NCI-H2029 (cell line): ENCODE results near the gene UBXN11.
A peak's percentile ranks its signal among the peaks of the same experiment; 100 is the strongest.
"Not testable (repeated sequence)": the region's sequence is repeated elsewhere in the genome, so short reads cannot be mapped to it uniquely, and the experiment has no call there.

ENCODE experiments used
- DNase-seq: peaks from one replicate; lab custom pipeline; 2025; lab: John Stamatoyannopoulos, UW

UBXN11 gene

DNA sequence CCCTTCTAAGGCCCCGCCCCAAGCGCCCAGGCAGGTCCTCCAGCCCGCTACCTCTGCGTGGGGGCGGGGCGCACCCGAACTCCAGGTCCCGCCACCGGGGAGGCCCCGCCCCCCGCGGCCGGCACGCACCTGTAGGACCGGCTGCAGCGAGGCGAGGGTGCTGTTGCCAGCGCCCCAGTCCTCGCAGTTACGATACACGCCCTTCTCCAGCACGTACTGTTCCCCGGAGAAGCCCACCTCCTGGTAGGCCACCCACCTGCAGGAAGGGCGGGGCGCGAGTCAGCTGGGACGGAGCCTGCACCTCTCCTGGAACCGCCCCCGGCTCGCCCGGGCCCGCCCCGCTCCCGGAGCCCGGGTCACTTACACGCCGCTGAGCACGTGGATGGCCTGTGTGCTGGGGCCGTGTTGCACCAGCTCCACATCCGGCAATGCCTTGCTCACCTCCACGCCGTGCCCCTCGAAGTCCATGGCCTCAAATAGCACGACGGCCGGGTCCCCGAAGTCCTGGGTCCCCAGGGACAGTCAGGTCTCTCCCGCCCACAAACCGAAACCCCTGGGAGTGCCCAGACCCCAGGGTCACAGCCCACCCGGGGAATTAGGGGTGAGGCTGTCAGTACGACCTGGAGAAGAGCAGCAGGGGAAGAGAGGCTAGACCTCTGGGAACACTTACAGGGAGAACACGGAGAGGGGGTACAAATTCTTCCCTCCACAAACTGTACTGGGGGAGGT lies 30.2 kb upstream of the UBXN11 start:
- peak; percentile 80 for DNase-seq

DNA sequence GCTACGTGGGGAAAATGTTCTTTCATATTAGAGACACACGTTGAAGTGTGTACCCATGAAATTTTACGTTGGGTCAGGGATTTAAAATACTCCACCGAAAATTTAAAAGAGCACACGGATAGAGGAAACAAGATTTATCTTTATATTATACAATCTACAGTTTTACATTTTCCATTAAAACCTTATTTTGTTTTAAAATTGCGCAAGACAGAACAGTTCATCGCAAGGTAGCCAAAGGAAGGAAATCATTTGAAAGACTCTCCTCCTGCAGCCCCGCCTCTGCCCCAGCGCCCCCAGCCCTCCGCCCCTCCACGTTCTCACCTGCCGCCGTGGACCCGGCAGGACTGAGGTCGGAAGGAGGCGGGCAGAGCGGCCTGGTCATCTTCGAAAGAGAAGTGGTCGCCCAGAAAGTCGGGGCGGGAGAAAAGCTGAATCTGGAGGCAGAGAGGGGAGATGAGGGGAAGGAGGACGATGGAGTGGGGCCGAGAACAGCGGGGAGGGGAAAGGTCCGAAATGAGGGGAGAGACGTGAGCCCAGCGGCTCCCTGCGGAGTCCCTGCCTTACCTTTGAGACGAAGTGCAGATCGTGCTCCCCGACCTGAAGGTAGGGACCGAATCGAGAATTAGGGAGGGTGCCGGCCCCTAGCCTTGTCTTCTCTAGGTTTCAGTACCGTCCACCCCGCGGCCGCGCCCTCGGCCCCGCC lies 29.5 kb upstream of the UBXN11 start:
- no peak for DNase-seq

DNA sequence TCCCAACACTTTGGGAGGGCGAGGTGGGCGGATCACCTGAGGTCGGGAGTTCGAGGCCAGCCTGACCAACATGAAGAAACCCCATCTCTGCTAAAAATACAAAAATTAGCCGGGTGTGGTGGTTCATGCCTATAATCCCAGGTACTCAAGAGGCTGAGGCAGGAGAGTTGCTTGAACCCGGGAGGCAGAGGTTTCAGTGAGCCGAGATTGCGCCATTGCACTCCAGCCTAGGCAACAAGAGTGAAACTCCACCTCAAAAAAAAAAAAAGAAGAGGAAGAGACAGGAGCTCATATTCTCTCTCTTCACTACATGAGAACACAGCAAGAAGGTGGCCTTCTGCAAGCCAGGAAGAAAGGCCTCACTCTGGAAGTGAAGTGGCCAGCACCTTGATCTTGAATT lies 26.9 kb upstream of the UBXN11 start:
- not testable (repeated sequence) for DNase-seq

DNA sequence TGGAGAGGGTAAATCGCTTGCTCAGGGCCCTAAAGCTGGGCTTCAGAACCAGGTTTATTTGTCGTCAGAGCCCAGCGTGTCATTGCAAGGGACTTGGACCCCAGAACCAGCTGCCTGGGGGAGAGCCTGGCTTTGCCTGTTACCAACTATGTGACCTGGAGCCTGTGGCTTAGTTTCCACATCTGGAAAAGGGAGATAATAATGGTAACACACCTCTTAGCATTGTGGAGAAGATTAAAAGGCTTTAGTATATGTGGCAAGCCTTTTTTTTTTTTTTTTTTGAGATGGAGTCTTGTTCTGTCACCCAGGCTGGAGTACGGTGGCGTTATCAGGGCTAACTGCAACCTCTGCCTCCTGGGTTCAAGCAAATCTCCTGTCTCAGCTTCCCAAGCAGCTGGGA lies 23.8 kb upstream of the UBXN11 start:
- DNase-seq, result no peak

DNA sequence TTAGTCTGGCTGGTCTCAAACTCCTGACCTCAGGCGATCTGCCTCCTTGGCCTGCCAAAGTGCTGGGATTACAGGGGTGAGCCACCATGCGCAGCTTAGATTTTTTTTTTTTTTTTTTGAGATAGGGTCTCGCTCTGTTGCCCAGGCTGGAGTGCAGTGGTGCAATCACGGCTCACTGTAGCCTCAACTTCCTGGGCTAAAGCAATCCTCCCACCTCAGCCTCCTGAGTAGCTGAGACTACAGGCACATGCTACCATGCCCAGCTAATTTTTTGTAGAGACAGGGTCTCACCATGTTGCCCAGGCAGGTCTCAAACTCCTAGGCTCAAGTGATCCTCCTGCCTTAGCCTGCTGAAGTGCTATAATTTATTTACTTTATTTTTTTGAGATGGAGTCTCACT lies 22.9 kb upstream of the UBXN11 start:
- not testable (repeated sequence) for DNase-seq

DNA sequence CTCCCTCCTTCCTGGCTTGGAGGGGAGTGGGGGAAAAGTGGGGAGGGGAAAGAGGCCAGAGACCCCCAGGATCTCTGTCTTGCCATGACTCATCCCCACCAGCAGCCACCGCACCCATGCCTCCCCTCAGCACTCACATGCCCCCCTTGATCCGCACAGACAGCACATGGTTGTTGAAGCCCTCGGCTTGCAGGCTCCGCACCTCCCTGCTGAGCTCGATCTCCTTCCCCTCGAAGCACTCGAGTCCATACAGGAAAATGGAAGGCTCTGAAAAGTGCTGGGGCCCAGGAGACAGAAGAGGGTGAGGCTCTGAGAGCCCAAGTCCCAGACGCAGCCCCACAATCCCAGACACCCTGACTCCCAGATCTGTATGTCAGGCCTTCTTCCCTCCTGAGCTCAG lies 22.2 kb upstream of the UBXN11 start:
- DNase-seq, result no peak

DNA sequence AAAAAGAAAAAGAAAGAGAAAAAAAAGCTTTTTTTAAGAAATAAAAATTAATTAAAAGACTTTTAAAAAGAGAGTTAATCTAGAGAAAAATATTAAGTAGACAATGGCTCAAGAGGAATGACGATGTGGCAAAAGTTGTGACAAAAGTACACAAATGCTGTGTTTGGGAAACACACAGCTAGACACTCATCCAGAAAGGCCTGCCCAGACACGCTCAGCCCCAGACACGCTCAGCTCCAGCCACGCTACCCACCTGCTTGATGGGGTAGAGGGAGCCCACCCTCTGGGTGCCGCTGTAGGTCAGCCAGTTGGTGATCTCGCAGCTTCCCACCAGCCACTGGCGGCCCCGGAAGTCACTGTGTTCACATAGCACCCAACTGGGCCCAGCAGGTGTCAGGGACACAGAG lies 21.5 kb upstream of the UBXN11 start:
- DNase-seq, result no peak

DNA sequence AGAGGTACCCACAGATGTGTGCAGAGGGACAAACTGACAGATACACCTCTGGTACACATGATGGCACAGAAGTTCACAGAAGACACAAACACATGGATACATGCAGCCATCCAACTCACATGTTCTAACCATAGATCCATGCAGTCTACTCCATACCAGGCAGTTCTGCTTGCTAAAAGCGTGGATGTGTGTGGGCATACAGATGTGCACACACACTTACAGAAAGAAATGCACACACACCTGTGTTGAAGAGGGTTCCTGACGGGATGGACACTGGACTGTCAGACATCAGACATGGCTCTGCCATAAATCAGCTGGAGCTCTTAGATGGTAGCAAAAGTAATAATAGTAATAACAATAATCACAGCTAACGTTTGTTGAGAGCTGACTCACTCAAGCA lies 18.1 kb upstream of the UBXN11 start:
- DNase-seq, result no peak

DNA sequence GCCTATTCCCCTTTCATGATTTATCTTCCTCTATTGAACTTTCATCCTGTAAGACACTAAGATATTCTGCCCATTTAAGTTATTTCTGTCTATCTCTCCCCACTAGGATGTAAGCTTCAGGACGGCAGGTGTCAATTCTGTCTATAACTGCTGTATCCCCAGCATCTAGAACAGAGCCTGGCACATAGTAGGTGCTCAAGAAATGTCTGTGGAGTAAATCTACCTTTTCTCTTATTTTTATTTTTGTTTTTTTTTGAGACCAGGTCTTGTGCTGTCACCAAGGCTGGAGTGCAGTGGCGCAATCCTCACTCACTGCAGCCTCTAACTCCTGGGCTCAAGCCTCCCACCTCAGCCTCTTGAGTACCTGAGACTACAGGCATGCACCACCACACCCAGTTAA lies 16.9 kb upstream of the UBXN11 start:
- DNase-seq, result no peak

DNA sequence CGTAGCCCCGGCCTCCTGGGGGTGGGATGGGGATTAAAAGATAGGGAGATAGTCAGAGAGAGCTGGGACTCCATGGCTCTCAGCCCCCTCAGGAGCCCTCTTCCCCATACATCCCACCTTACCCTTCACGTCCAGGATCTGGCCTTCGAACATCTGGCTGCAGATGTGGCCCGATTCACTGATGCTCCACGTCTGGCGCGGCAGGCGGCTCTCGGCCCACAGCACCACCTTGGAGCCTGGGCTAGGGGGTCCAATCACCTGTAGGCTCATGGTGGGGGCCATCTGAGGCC lies 15.6 kb upstream of the UBXN11 start:
- no peak for DNase-seq

DNA sequence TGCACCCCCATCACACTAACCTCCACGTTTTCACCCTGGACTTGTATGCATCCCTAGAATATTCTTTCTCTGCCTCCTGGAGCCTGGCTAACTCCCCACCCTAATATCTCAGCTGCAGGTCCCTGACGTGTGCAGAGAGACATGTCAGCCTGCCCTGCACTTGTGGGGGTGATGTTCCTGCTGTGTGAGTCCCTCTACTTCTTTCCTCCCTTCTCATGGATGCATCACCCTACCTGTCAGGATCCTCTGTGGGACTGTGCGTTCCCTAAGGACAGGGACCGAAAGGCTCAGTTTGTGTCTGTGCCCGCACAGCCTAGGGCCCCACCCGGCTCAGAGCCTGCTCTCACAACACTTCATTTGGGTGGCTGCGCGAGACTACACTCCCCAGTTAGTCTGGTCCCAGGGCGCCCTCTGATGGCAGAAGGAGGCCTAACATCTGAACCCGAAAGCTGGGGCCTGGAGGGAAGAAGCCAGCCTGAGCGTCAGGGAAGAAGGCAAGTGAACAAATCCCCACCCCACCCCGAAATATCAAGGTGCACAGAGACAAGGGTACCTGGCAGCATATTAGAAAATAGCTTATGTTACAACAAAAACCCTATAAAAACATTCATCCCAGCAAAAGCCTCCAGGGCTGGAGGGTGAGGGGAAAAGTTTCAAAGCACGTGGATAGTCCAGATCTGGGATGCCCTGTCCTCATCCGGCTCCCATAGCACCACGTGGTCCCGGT lies 15.0 kb upstream of the UBXN11 start:
- peak; percentile 25 for DNase-seq

DNA sequence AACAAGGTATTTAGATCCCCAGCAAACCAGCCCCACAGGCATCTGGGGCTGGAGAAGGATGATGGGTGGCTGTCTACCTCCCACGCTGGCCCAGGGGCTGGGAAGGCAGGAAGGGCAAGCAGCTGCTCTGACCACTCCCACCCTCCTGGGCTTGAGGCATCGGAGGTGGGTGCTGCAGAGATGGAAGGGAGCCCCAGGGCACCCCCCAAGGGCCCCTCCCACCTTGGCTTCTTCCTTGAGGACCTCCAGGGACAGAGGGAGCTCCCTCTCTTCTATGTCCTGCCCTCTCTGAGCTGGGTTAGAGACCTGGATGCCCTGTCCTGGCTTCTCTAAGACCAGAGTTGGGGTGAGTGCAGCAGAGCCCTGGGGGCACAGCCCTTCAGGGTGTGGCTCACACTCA lies 14.5 kb upstream of the UBXN11 start:
- no peak for DNase-seq

DNA sequence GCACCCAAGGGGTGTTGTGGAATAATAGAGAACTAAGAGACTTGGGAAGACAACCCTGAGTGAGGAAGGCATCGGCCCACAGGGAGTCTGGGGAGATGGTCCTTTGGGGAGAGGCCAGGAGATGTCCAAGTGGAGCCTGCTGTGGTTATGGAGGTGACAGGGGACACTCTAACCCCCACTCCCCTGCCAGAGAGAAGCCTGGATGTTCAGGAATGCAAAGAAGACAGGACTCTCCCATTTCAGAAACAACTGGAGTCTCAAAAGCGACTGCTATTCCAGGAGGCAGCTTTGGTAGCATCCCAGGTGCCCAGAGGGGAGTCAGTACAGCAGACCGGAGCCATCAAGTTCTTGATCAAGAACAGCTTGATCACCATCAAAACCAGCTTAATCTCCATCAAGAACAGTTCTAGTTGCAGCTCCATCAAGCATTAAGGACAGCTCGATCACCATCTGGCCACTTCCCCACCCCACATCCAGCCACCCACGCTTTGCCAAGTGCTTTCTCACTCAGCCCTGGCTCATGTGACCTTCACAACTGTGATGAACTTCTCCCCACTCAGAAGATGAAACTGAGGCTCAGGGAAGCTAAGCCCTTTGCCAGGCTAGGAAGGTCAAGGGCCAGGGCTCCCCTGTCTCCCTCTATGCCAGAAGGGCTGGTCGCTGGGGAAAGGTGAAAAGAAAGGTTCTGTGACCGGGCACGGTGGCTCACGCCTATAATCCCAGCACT lies 12.1 kb upstream of the UBXN11 start:
- no peak for DNase-seq

DNA sequence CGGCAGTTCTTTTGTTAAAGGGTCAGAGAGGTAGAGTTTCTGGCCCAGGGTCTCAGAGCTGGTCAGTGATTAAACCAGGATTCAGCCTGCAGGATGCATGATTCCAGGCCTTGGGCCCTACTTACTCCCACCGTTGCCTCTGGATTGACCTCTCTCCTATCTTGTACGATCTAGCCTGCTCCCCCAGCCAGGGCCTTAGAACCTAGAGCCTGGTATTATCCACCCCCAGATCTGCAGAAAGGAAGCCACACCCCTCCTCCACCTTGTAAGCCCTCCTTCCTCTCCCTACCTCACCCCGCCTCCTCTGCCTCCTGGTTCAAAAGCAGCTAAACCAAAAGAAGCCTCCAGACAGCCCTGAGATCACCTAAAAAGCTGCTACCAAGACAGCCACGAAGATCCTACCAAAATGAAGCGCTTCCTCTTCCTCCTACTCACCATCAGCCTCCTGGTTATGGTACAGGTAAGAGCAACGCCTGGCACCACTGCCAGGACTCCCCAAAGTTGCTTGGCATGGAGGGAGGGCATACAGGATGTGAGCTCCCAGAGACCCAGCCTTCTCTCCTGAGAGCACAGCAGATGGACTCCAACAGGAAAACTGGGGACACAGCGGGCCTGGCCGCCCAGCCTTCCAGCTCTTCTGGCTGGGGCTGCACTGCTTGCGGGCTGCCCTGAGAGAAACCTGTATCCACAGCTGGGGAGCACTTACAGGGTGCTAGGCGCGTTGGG lies 11.3 kb upstream of the UBXN11 start, which contains the start of gene CD52:
Gene CD52, plus strand, starts transcription at position 347 of the 726 bp plus-strand sequence. Its CDS starts 60 bp downstream, at position 407.
- no peak for DNase-seq

DNA sequence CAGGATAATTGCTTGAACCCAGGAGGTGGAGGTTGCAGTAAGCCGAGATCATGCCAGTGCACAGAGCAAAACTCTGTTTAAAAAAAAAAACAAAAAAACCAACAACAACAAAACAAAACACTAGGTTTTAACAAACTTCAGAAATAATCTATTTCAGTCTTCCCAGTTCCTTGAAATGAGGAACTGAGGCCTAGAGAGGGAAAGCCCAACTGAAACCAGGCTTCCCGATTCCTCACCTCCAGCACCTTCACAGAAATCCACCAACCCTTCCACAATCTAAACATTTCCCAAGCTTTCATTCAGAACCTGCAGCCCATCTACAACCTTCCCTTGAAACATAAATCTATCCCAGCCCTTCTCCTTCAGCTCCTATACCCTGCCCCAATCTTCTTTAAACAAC lies 10.7 kb upstream of the UBXN11 start:
- no peak for DNase-seq

DNA sequence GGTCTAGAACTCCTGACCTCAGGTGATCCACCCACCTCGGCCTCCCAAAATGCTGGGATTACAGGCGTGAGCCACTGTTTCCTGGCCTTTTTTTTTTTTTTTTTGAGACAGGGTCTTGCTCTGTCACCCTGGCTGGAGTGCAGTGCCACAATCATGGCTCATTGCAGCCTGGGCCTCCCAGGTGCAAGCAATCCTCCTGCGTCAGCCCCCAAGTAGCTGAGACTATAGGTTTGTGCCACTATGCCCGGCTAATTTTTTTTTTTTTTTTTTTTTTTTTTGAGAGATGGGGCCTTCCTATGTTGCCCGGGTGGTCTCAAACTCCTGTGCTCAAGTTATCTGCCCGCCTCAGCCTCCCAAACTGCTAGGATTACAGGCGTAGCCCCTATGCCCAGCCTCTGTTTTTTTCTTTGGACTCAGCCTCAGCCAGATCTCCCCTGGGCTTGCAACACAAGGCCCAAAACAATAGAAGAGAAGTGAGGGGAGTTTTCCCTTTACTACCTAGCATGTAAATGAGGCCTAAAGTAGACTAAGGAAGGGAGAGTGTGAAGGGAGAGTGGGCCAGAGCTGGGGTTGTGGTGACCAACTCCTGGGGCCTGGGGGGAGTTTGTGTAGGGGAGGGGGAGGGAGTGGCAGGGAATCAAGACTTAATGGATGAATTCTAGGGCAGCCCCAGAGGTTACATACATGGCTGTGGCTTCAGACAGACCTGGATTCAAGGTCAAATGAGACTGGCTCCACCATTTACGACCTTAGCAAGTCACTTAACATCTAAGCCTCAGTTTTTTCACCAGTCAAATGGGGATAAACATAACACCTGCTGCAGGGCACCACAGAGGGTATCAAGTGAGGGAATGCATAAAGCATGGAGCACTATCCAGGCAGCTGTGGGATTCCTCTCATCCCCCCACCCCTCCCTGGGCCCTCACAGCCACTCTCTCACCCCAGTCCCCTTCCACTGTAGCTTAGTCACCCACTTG lies 9.7 kb upstream of the UBXN11 start:
- no peak for DNase-seq

DNA sequence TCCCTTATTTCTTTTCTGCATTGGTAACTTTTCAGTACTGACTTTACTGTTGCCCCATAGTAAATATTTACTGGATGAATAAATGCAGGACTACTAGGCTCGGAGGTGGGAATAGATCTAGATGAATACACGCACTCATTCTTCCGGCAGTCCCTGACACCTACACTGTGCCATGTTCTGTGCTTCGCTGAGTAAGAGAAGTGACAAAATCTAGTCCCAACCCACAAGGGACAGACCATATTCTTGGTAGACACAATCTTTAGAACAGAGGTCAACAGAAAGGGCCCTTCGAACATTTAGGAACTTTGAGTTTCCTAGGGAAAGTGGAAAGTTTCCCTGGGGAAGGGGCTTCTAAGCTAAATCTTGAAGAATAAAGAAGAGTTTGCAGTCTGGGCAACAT lies 8.1 kb upstream of the UBXN11 start:
- no peak for DNase-seq

DNA sequence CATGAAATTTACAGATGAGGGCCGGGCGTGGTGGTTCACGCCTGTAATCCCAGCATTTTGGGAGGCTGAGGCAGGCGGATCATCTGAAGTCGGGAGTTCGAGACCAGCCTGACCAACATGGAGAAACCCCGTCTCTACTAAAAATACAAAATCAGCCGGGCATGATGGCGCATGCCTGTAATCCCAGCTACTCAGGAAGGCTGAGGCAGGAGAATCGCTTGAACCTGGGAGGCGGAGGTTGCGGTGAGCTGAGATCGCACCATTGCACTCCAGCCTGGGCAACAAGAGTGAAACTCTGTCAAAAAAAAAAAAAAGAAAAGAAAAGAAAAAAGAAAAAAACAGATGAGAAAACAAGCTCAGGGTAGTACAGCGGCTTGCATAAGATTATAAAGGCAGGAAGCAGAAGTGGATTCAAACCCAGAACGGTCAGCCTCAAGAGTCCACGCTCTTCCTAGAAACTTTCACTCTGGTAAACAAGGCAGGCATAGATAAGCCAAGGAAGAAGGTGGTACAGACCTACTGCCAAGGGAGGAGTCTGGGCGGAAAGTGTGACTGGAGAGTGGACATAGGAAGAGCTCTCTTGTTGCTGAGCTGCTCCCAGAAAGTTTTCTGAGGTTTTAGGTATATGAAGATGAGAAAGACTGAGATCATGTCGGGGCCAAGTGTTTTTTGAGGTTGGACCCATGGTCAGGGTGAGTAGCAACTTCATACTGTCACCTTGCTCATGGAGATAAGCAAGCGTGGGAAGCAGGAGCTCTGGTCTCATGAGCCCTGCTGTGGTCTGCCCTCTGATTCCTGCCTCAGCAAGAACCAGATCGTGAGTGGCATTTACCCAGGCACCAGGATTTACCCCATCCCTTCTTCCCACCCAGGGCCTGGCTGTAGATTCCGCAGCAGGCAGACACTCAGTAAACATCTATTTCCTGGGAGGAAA lies 1.8 kb upstream of the UBXN11 start:
- DNase-seq, result not testable (repeated sequence)

DNA sequence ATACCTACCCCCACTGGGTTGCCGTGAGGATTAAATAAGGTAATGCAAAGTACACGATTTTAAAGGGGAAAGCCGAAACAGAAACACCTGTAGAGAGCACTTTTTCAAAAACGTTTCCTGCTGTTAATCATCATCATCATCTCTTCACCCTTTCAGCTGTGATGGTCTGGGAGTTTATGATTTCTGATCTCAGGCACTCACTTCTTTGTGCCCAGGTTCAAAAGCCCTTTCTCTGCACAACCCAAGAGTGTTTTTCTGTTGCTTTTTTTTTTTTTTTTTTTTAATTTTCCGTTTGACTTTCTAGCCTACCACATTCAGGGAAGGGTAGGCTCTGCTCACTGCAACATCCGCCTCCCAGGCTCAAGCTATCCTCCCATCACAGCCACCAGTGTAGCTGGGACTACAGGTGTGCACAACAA lies 936 bp upstream of the UBXN11 start:
- no peak for DNase-seq
